Stimulated activated CD8-positive, alpha-beta memory T cell treated with anti-CD3 and anti-CD28 coated beads, Interleukin-4, amount 100 ng/mL, for 48 hours (primary cell): ENCODE data around the gene KLHL35.
A peak's percentile ranks its signal among the peaks of the same experiment; 100 is the strongest.

Source experiments
- DNase-seq: peaks from one replicate; pipeline ENCODE4 v3.0.0-alpha.2; 2020

The KLHL35 gene

GRCh38 chr11:75432911-75433321 lies at the start of gene KLHL35:
TSS of gene KLHL35 (minus strand) at chr11:75433203. CDS start at chr11:75430629, 2,574 bp downstream.
- DNase-seq: no peak

- no peak for DNase-seq
These were observed 49.1 kb upstream of the KLHL35 start for GRCh38 chr11:75481922-75482606.

- no peak for DNase-seq
These were observed 48.4 kb upstream of the KLHL35 start for GRCh38 chr11:75481223-75481921.

GRCh38 chr11:75480185-75481175 lies 47.5 kb upstream of the KLHL35 start:
- no peak for DNase-seq

- no peak for DNase-seq
These were observed 46.7 kb upstream of the KLHL35 start for GRCh38 chr11:75479597-75480145.

GRCh38 chr11:75478783-75479596 lies 46.0 kb upstream of the KLHL35 start:
- no peak for DNase-seq

GRCh38 chr11:75477614-75477935 lies 44.6 kb upstream of the KLHL35 start:
- DNase-seq: no peak

- DNase-seq: no peak
These were observed 44.0 kb upstream of the KLHL35 start for GRCh38 chr11:75476739-75477613.

GRCh38 chr11:75475767-75476650 lies 43.0 kb upstream of the KLHL35 start:
- peak; percentile 47 for DNase-seq

- DNase-seq: peak; percentile 82
These were observed 42.1 kb upstream of the KLHL35 start for GRCh38 chr11:75474878-75475766.

GRCh38 chr11:75474240-75474639 lies 41.2 kb upstream of the KLHL35 start:
- DNase-seq: no peak

- no peak for DNase-seq
These were observed 40.7 kb upstream of the KLHL35 start for GRCh38 chr11:75473684-75474083.

GRCh38 chr11:75472081-75472732 lies 39.2 kb upstream of the KLHL35 start:
- no peak for DNase-seq

GRCh38 chr11:75471176-75471973 lies 38.4 kb upstream of the KLHL35 start:
- DNase-seq: no peak

- DNase-seq: no peak
These were observed 37.6 kb upstream of the KLHL35 start for GRCh38 chr11:75470476-75471080.

- DNase-seq: no peak
These were observed 36.9 kb upstream of the KLHL35 start for GRCh38 chr11:75469785-75470405.
